GM19328 (cell line): ENCODE data around the gene USP15.
"Not testable (repeated sequence)": the region's sequence is repeated elsewhere in the genome, so short reads cannot be mapped to it uniquely, and the experiment has no call there.

Source experiments
- ATAC-seq: cut with Tn5 transposase; IDR thresholded peaks from one replicate; pipeline ENCODE4 v1.9.1; 2021; ENCODE audit warnings: mild to moderate bottlenecking, moderate library complexity; ENCODE audit not compliant: unreplicated experiment

USP15 gene

GRCh38 chr12:62317017-62317416, 56.8 kb downstream of the USP15 start:
- ATAC-seq: no peak

- no peak for ATAC-seq
These were observed 58.9 kb downstream of the USP15 start for GRCh38 chr12:62319058-62319457.

- ATAC-seq: no peak
These were observed 59.9 kb downstream of the USP15 start for GRCh38 chr12:62320054-62320453.

DNA sequence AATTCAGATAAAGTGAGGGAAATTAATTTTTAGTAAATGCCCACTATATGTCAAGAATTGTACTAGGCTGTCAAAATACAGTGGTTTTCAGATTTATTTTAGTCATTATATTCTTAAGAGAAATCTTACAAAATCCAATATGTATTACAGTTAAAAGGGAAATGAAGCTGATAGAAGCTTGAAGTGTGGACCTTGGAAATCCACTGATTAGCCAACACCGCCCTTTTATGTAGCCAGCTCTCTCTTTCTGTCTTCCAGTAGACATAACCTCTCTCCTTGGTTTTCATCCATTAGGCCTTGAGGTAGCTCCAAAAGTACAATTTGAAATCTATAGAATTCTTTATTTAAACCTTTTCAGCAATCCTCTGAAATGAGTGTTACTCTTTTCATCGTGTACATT, 63.2 kb downstream of the USP15 start:
- ATAC-seq: no peak

- no peak for ATAC-seq
These were observed 68.2 kb downstream of the USP15 start for GRCh38 chr12:62328296-62328921.

DNA sequence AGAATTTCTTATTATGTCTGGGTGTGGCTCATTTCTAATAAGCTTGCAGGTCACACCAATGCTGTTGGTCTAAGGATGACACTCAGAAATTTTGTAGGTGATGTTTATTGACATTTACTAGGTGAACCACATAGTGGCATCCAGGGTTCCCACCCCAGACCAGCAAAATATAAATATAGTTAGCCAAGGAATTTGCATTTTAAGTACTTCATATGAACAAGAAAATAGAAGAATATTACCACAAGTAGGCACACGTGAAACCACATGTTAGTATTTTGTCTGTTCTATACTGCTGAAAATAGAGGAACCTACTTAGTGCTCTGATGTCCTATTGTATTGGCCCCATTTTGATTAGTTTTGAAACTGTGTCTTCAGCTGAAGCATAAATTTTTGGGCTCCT, 71.1 kb downstream of the USP15 start:
- no peak for ATAC-seq

GRCh38 chr12:62332598-62332997, 72.4 kb downstream of the USP15 start:
- no peak for ATAC-seq

DNA sequence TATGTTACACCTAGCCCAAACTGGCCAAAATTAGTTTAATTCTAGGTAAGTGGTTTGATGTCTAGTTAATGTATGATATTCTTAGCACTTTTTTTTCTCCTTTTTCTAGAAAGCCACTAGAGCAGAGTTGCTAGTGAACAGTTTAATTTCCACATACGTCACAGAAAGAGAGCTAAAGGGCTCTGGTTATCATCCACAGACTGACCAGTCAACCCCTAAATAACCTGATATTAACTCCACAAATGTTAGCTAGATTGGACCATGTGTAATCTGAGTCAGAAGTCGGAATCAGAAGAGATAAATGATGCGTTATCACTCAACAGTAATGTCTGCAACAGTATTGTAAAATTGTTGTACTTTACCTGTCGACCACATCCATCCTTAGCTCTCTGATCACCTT, 74.9 kb downstream of the USP15 start:
- no peak for ATAC-seq

GRCh38 chr12:62335796-62336195, 75.6 kb downstream of the USP15 start:
- no peak for ATAC-seq

- not testable (repeated sequence) for ATAC-seq
These were observed 77.4 kb downstream of the USP15 start for GRCh38 chr12:62337643-62338042.

GRCh38 chr12:62342614-62343303, 82.6 kb downstream of the USP15 start:
- not testable (repeated sequence) for ATAC-seq

- not testable (repeated sequence) for ATAC-seq
These were observed 83.3 kb downstream of the USP15 start for GRCh38 chr12:62343304-62344120.

GRCh38 chr12:62344731-62345556, 84.7 kb downstream of the USP15 start:
- ATAC-seq: not testable (repeated sequence)

GRCh38 chr12:62345667-62346066, 85.5 kb downstream of the USP15 start:
- no peak for ATAC-seq

GRCh38 chr12:62346817-62347216, 86.6 kb downstream of the USP15 start:
- no peak for ATAC-seq

DNA sequence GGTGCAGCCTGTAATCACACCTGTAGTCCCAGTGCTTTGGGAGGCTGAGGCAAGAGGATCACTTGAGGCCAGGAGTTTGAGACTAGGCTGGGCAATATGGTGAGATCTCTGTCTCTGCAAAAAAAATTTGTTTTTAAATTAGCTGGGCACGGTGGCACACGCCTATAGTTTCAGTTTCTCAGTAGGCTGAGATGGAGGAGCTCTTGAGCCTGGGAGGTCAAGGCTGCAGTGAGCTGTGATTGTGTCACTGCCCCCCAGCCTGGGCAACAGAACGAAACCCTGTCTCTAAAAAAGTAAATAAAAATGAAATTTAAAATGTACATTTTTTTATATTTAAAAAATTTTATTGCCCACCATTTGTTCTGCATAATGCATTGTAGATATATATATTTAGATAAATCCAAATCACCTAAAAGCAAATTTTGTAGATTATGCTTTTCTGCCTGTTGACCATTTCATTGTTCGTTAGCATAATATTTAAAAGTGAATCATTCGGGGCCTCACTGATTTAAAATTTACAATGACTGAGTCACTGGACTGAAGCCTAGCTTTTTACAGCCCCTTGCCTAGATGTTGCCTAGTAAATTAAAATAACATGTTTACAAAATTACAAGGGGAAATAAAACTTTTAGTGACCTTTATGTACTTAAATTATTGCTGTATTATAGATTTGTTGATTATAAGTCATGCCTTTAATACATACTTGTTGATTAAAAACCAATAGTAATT, 87.9 kb downstream of the USP15 start:
- ATAC-seq: no peak

DNA sequence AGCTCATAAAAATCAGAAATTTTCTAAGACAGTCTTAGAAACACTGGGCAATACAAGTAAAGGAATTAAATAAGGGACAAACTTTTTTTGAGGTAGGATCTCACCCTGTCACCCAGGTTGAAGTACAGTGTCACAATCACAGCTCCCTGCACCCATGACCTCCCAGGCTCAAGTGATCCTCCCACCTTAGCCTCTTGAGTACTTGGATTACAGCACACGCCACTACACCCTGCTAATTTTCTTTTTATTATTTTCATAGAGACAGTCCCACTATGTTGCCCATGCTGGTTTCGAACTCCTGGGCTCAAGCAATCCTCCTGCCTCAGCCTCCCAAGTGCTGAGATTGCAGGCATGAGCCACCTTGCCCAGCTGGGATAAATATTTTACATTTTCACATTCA, 90.3 kb downstream of the USP15 start:
- ATAC-seq: no peak

DNA sequence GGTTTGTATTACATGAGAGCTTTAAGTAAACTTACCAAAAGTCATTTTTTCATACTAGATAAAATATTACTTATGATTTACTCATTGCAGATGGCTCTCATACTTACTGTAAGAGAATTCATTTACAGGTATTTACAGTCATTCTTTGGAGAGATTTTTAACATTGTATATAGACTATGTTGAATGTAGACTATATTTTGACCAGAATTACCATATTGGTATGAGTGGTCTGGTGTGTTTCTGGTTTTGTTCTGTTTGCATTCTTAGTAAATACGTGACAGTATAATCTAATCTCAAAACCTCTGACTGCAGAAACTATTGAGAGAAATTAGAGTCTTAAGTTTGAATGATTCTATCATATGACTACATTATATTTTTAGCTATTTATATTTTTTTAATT, 91.1 kb downstream of the USP15 start:
- no peak for ATAC-seq

GRCh38 chr12:62361048-62361447, 100.8 kb downstream of the USP15 start:
- no peak for ATAC-seq

DNA sequence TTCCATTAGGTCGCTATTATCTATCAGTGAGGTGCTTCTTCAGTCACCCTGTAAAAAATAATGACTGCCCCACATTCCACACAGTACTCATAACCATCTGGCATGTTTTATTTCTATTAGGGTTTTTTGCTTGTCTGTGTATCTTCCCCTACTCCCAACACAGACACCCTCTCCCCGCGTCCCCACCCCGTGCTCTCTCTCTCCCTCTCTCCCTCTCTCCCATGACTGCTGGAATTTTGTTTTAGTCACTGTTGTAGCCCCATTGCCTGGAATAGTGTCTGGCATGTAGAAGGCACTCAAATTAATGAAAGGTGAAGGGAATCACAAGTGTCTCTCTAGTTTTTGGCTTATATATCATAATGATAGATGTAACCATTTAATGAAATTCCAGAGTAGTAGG, 103.3 kb downstream of the USP15 start:
- ATAC-seq: no peak
